SK-N-SH treated with all-trans-retinoic acid at 6 μM for 48 hours (cell line): ENCODE results near the gene PRLH.

Source experiments
- ATAC-seq: fragments of 200-7000 bp; cut with Tn5 transposase; 3 replicates; pipeline ENCODE4 v1.9.1; 2020; ENCODE audit warnings: mild to moderate bottlenecking, moderate library complexity
- ARNTL ChIP-seq: fragments of 450-650 bp; formaldehyde crosslinking; IDR thresholded peaks from 2 replicates; pipeline ENCODE4 v1.5.0; 2020; ENCODE audit warnings: low read depth, mild to moderate bottlenecking, moderate library complexity, borderline replicate concordance
- BACH2 ChIP-seq: fragments of 250-450 bp; sonication (Bioruptor Pico); IDR thresholded peaks from 2 replicates; pipeline ENCODE4 v1.9.0; 2021; ENCODE audit warnings: mild to moderate bottlenecking, borderline replicate concordance
- CREB5 ChIP-seq: fragments of 250-450 bp; sonication (Bioruptor Pico); IDR thresholded peaks from 2 replicates; pipeline ENCODE4 v1.5.1; 2020; ENCODE audit warnings: low read depth, mild to moderate bottlenecking, moderate library complexity
- CSDC2 ChIP-seq: fragments of 250-450 bp; sonication (Bioruptor Pico); IDR thresholded peaks from 2 replicates; pipeline ENCODE4 v1.5.0; 2020; ENCODE audit warnings: mild to moderate bottlenecking, moderate library complexity
- CSRNP3 ChIP-seq: fragments of 250-450 bp; sonication (Bioruptor Pico); IDR thresholded peaks from 2 replicates; pipeline ENCODE4 v1.5.1; 2021; ENCODE audit warnings: mild to moderate bottlenecking, moderate library complexity
- ESRRG ChIP-seq: fragments of 250-450 bp; sonication (Bioruptor Pico); IDR thresholded peaks from 2 replicates; pipeline ENCODE4 v1.6.1; 2021; ENCODE audit warnings: mild to moderate bottlenecking
- GLIS3 ChIP-seq: fragments of 250-450 bp; sonication (Bioruptor Pico); IDR thresholded peaks from 2 replicates; pipeline ENCODE4 v1.5.0; 2020; ENCODE audit warnings: mild to moderate bottlenecking, moderate library complexity
- ISL1 ChIP-seq: fragments of 250-450 bp; sonication (Bioruptor Pico); IDR thresholded peaks from 2 replicates; pipeline ENCODE4 v2.1.2; 2022; ENCODE audit warnings: mild to moderate bottlenecking, moderate library complexity
- OSR1 ChIP-seq: fragments of 250-450 bp; sonication (Bioruptor Pico); IDR thresholded peaks from 2 replicates; pipeline ENCODE4 v1.8.0; 2022; ENCODE audit warnings: moderate library complexity, mild to moderate bottlenecking, inconsistent platforms
- RARB ChIP-seq: fragments of 250-450 bp; sonication (Bioruptor Pico); IDR thresholded peaks from 2 replicates; pipeline ENCODE4 v1.8.0; 2021; ENCODE audit warnings: mild to moderate bottlenecking, moderate library complexity
- TCF4 ChIP-seq: fragments of 250-450 bp; sonication (Bioruptor Pico); IDR thresholded peaks from 2 replicates; pipeline ENCODE4 v1.8.0; 2021; ENCODE audit warnings: mild to moderate bottlenecking, moderate library complexity, borderline replicate concordance
- TOX ChIP-seq: fragments of 250-450 bp; sonication (Bioruptor Pico); IDR thresholded peaks from 2 replicates; pipeline ENCODE4 v1.8.0; 2021; ENCODE audit warnings: mild to moderate bottlenecking, moderate library complexity, borderline replicate concordance
- ZC3H10 ChIP-seq: fragments of 250-450 bp; sonication (Bioruptor Pico); IDR thresholded peaks from 2 replicates; pipeline ENCODE4 v1.5.1; 2021; ENCODE audit warnings: mild to moderate bottlenecking, moderate library complexity
- ZFP30 ChIP-seq: fragments of 450-650 bp; formaldehyde crosslinking; IDR thresholded peaks from 2 replicates; pipeline ENCODE4 v1.5.0; 2022; ENCODE audit warnings: mild to moderate bottlenecking, moderate library complexity
- ZNF565 ChIP-seq: fragments of 450-650 bp; formaldehyde crosslinking; conservative IDR thresholded peaks from 2 replicates; pipeline ENCODE4 v1.5.0; 2020; ENCODE audit warnings: low read depth, mild to moderate bottlenecking, moderate library complexity
- ZNF70 ChIP-seq: fragments of 450-650 bp; formaldehyde crosslinking; IDR thresholded peaks from 2 replicates; pipeline ENCODE4 v1.5.0; 2020; ENCODE audit warnings: mild to moderate bottlenecking, moderate library complexity
- ZNF8 ChIP-seq: fragments of 450-650 bp; formaldehyde crosslinking; IDR thresholded peaks from 2 replicates; pipeline ENCODE4 v1.5.0; 2020; ENCODE audit warnings: mild to moderate bottlenecking, moderate library complexity
- TF ChIP-seq, protein P1 (sequence below): fragments of 250-450 bp; sonication (Bioruptor Pico); IDR thresholded peaks from 2 replicates; pipeline ENCODE4 v1.5.0; 2020; ENCODE audit warnings: mild to moderate bottlenecking, moderate library complexity

Gene PRLH

DNA sequence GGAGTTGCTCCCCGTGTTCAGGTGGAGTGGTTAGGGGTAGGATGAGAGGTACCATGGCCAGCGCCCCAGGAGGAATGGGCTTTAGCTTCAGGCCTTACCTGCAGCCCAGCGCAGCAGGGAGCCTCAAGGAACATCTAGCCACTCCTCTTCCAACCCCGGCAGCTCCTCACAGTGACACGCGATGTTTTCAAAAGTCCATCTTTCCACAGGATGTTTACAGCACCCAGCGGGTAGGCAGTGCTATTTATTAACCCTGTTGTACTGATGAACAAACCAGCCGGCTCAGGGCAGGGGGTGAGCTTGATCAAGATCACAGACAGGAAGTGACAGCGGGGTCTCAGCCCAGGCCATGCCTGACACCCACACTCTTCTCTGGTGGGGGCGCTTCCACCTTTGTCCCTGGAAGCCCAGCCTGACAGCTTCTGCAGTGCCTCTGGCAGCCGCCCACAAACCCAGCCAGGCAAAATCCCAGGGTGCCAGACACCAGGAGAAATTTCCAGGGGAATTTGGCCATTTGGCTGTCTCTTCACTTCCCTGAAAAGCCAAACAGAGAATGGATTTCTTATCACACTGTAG lies 18.4 kb upstream of the PRLH start (continued):
- TF ChIP-seq, protein P1, sequence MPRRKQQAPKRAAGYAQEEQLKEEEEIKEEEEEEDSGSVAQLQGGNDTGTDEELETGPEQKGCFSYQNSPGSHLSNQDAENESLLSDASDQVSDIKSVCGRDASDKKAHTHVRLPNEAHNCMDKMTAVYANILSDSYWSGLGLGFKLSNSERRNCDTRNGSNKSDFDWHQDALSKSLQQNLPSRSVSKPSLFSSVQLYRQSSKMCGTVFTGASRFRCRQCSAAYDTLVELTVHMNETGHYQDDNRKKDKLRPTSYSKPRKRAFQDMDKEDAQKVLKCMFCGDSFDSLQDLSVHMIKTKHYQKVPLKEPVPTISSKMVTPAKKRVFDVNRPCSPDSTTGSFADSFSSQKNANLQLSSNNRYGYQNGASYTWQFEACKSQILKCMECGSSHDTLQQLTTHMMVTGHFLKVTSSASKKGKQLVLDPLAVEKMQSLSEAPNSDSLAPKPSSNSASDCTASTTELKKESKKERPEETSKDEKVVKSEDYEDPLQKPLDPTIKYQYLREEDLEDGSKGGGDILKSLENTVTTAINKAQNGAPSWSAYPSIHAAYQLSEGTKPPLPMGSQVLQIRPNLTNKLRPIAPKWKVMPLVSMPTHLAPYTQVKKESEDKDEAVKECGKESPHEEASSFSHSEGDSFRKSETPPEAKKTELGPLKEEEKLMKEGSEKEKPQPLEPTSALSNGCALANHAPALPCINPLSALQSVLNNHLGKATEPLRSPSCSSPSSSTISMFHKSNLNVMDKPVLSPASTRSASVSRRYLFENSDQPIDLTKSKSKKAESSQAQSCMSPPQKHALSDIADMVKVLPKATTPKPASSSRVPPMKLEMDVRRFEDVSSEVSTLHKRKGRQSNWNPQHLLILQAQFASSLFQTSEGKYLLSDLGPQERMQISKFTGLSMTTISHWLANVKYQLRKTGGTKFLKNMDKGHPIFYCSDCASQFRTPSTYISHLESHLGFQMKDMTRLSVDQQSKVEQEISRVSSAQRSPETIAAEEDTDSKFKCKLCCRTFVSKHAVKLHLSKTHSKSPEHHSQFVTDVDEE, result no peak
- TF ChIP-seq RARB, result no peak

DNA sequence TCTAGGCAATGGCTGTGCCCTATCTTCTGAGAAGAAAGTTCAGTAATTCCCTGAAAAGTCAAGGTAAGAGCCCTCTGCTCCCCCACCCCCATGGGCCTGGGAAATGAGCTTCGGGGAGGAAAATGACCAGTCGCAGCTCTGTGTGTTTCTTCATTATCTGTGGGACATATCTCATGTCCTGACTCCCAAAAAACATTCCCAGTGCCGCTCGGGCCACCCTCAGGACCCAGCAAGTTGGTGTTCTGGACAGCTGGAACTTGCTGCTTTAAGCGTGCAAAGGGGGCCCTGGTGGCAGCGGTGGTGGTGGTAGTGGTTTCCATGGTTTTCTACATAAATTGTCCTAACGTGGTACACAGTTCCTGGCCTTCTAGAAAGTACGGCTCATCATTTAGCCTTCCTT lies 17.2 kb upstream of the PRLH start:
- ATAC-seq, result no peak

GRCh38 chr2:237549643-237550415 lies 16.5 kb upstream of the PRLH start:
- ATAC-seq, result no peak
- no peak for TF ChIP-seq ESRRG
- TF ChIP-seq ZC3H10 (CRISPR knock-in tag), result no peak
- TF ChIP-seq GLIS3 (CRISPR knock-in tag), result no peak
- no peak for TF ChIP-seq CREB5 (CRISPR knock-in tag)
- TF ChIP-seq ARNTL (CRISPR knock-in tag), result no peak
- TF ChIP-seq TOX, result no peak
- no peak for TF ChIP-seq ZFP30 (CRISPR knock-in tag)
- no peak for TF ChIP-seq RARB
- no peak for TF ChIP-seq CSDC2 (CRISPR knock-in tag)
- TF ChIP-seq TCF4, result no peak
- TF ChIP-seq ZNF70 (CRISPR knock-in tag), result no peak
- TF ChIP-seq CSRNP3 (CRISPR knock-in tag), result no peak

More for the DNA sequence above, 17.2 kb upstream of the PRLH start:
- TF ChIP-seq CREB5 (CRISPR knock-in tag) (no peak), GLIS3 (CRISPR knock-in tag) (no peak), ESRRG (no peak), ZC3H10 (CRISPR knock-in tag) (no peak), ZNF565 (no peak), ISL1 (CRISPR knock-in tag) (no peak)
- TF ChIP-seq, all 23 proteins: peak for 0

- no peak for ATAC-seq
- TF ChIP-seq CSDC2 (CRISPR knock-in tag) (no peak), ZNF8 (CRISPR knock-in tag) (no peak), GLIS3 (CRISPR knock-in tag) (no peak), ESRRG (no peak), ARNTL (CRISPR knock-in tag) (no peak), OSR1 (no peak), BACH2 (CRISPR knock-in tag) (no peak)
- TF ChIP-seq, protein P1, result no peak
These were observed 15.3 kb upstream of the PRLH start for GRCh38 chr2:237551071-237551574.
